ENCODE data around the gene CEP78.
"Not testable (repeated sequence)": the region's sequence is repeated elsewhere in the genome, so short reads cannot be mapped to it uniquely, and the experiment has no call there.

CEP78 gene

DNA sequence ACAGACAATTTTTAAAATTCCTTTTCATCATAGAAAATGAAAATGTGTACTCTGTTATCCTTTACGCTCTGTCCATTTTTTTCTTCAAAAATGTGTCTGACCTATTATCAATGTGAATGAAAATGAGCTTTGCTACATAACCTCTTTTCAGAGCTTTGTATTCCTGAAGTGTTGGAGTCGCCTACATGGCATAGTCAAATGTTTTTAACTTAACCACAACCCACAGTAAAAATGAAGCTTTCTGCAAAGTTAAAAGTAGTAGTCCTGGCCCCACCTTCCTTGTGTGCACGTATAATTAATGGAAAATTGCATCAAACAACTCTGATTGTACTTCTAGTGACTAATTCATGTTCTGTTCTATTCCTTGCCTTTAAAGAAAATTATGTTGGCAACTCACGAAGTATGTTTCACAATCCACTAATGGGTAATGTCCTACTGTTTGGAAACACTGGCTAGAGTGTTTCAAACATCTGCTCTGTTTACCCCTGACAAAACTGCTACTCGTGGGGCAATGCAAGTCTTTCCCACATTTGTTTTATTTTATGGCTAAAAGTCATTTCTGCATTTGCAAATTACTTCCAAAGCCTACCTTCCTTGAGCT, 42.4 kb downstream of the CEP78 start:
- Histone ChIP-seq H3K27me3 (no peaks in the 10 kb centered on the region), H3K27ac (no peak overlapping the region), H3K9me3 (no peaks in the 10 kb centered on the region), H3K4me3 (ENCODE audit: low read depth in 1 of 2, low read length in 1 of 2) (no peak overlapping the region), H3K36me3 (no peaks in the 10 kb centered on the region), H3K4me1 (ENCODE audit: control insufficient read depth in 1 of 2, insufficient read depth in 1 of 2, low read depth in 1 of 2, low read length in 1 of 2) (peaks cover 12 to 15% of the 10 kb centered on the region in 2 experiments)
- no peak for TF ChIP-seq CTCF (IDR thresholded peaks at IDR 0.05)

DNA sequence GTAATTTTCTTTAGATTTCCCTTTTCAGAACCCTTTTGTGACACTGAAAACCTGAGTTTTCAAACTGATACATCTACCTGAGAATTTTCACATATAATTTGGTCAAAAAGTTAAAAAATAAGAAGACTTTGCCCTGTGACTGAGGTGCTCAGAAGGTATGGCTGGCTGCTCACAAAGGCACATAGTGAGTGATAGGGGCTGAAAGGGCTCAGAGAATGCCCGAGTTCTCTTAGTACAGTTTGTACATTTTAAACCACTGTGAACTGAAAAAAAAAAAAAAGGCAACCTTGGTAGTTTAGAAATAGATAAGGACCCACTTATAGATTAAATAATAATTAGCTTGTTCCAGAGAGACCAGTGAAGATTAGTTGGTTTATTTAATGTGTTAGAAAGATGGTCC, 42.9 kb downstream of the CEP78 start:
- peaks cover 12 to 15% of the 10 kb centered on the region in 2 experiments for H3K4me1 ChIP-seq (ENCODE audit: control insufficient read depth in 1 of 2, insufficient read depth in 1 of 2, low read depth in 1 of 2, low read length in 1 of 2)
- no peak overlapping the region for H3K4me3 ChIP-seq (ENCODE audit: low read depth in 1 of 2, low read length in 1 of 2)
- no peaks in the 10 kb centered on the region for H3K27me3 ChIP-seq
- no peaks in the 10 kb centered on the region for H3K36me3 ChIP-seq
- no peak overlapping the region for H3K27ac ChIP-seq
- no peak for TF ChIP-seq CTCF (IDR thresholded peaks at IDR 0.05)
- no peaks in the 10 kb centered on the region for H3K9me3 ChIP-seq

GRCh38 chr9:78280982-78281668, 45.2 kb downstream of the CEP78 start:
- no peak for TF ChIP-seq CTCF (IDR thresholded peaks at IDR 0.05)
- H3K36me3 ChIP-seq, result no peaks in the 10 kb centered on the region
- peaks cover 14% of the 10 kb centered on the region for H3K27me3 ChIP-seq
- no peak overlapping the region for H3K27ac ChIP-seq
- H3K9me3 ChIP-seq, result no peaks in the 10 kb centered on the region
- peaks cover 12 to 15% of the 10 kb centered on the region in 2 experiments for H3K4me1 ChIP-seq (ENCODE audit: control insufficient read depth in 1 of 2, insufficient read depth in 1 of 2, low read depth in 1 of 2, low read length in 1 of 2)
- H3K4me3 ChIP-seq (ENCODE audit: low read depth in 1 of 2, low read length in 1 of 2), result no peak overlapping the region

DNA sequence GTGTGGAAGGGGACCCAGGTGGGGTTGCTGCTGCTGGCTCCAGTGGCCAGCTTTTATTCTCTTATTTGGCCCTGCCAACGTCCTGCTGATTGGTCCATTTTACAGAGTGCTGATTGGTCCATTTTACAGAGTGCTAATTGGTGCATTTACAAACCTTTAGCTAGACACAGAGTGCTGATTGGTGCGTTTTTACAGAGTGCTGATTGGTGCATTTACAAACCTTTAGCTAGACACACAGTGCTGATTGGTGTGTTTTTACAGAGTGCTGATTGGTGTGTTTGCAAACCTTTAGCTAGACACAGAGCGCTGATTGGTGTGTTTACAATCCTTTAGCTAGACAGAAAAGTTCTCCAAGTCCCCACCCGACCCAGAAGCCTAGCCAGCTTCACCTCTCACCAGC, 48.3 kb downstream of the CEP78 start:
- not testable (repeated sequence) for H3K27ac ChIP-seq; H3K4me3 ChIP-seq (ENCODE audit: low read depth in 1 of 2, low read length in 1 of 2); H3K4me1 ChIP-seq (ENCODE audit: control insufficient read depth in 1 of 2, insufficient read depth in 1 of 2, low read depth in 1 of 2, low read length in 1 of 2); H3K9me3 ChIP-seq; H3K36me3 ChIP-seq
- peaks cover 18% of the 10 kb centered on the region for H3K27me3 ChIP-seq

DNA sequence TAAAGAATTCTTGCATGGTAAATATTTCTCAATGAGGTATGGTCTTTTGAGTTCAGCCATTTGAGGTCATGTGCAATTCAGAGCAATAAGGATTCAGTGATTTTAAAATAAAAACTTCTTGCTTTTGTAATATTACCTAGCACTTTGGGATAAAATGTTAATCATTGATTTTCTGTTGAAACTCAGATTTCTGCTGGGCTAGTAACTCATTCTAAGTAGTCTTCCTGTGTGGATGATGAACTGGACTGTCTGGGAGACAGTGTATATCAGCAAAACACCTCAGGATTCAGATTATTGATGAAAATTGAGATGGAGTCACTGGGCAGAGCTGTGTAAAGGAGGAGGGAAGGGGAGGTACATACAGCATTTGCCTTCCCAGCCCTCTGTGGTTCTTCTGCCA, 50.2 kb downstream of the CEP78 start:
- Histone ChIP-seq H3K4me3 (ENCODE audit: low read depth in 1 of 2, low read length in 1 of 2) (no peak overlapping the region), H3K9me3 (no peaks in the 10 kb centered on the region), H3K4me1 (ENCODE audit: control insufficient read depth in 1 of 2, insufficient read depth in 1 of 2, low read depth in 1 of 2, low read length in 1 of 2) (no peaks in the 10 kb centered on the region), H3K36me3 (no peaks in the 10 kb centered on the region), H3K27me3 (peaks cover 18% of the 10 kb centered on the region), H3K27ac (no peak overlapping the region)
- TF ChIP-seq CTCF (IDR thresholded peaks at IDR 0.05), result no peak

DNA sequence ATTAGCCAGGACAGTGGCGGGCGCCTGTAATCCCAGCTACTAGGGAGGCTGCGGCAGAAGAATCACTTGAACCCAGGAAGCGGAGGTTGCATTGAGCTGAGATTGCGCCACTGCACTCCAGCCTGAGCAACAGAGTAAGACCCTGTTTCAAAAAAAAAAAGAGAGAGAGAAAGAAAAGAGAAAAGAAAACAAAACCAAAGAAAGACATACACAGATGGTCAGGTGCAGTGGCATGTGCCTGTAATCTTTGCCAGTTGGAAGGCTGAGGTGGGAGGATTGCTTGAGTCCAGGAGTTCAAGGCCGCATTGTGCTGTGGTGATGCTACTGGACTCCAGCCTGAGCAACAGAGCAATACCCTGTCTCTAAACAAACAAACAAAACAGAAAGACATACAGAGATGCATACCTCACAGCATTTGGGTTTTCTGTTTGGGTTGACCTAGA, 51.1 kb downstream of the CEP78 start:
- Histone ChIP-seq H3K4me1 (ENCODE audit: control insufficient read depth in 1 of 2, insufficient read depth in 1 of 2, low read depth in 1 of 2, low read length in 1 of 2) (no peaks in the 10 kb centered on the region), H3K9me3 (no peaks in the 10 kb centered on the region), H3K4me3 (ENCODE audit: low read depth in 1 of 2, low read length in 1 of 2) (no peak overlapping the region), H3K36me3 (no peaks in the 10 kb centered on the region), H3K27ac (no peak overlapping the region), H3K27me3 (peaks cover 24% of the 10 kb centered on the region)
- no peak for TF ChIP-seq CTCF (IDR thresholded peaks at IDR 0.05)
